Fibroblast of the conjunctiva (primary cell): Measurements from ENCODE around the gene PSAP.
A peak's percentile ranks its signal among the peaks of the same experiment; 100 is the strongest.

ENCODE experiments used
- DNase-seq: peaks from one replicate; pipeline ENCODE4 v3.0.0-alpha.2; 2010; ENCODE audit warnings: low read depth

The PSAP gene

DNA sequence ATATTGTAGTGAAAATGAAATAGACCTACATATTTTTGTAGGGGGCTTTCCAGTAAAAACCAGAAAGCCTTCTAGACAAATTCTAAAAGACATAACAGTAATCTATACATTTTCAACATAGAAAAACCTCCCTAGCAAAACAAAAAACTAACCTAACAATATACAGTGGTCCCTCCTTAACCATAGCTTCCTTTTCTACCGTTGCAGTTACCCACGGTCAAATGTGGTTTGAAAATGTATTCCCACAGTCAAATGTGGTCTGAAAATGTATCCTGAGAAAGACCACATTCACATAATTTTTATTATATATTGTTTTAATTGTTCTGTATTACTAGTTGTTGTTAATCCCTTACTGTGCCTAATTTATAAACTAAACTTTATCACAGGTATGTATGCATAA is 6.4 kb downstream of the PSAP start:
- no peak for DNase-seq

DNA sequence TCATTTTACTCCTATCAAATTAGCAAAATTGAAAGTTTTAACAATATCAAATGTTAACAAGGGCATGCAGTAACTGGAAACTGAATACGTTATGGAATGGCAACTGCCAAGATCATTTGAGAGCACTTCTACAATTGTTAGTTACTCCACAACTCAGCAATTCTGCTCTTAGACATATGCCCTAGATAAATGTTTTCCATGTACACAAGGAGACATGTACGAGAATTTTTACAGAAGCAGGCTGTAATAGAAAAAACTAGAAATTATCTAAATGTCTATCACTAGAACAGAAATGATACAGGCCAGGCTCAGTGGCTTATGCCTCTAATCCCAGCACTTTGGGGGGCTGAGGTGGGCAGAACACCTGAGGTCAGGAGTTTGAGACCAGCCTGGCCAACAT is 7.0 kb downstream of the PSAP start:
- DNase-seq = no peak

DNA sequence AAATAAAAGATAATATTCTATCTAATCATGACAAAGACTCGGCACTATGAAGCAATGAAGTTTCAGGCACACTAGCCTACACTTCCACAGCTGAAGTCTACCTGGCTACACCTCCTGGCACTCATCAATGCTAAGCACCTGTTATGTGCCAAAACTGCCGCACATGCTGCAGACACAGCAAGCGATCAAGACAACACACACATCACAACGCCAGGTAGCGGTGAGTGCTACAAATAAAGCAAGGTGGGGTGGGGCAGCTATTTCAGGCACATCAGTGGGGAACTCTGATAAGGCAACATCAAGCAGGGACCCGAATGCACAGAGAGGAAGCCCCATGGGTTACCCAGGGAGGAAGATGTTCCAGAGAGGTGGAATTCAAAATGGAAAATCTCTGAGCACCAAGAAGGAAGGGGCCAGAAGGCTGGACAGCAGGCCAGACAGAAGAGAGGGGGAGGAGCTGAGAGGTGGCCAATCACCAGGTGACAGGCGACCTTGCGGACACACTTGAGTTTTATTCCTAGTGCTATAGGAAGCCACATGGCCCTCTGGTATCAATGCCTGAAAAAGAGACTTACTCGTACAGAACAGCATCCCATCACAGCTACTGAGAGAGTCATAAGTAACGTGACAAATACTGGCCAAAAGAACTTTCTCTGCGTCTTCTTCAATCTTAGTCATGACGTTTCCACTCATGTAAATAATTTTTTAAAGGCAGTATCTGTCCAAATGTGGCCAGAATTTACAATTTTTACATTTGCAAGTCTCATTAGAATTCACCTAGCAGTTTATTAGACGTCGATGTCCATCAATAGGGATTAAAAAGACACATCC is 8.0 kb downstream of the PSAP start:
- no peak for DNase-seq

DNA sequence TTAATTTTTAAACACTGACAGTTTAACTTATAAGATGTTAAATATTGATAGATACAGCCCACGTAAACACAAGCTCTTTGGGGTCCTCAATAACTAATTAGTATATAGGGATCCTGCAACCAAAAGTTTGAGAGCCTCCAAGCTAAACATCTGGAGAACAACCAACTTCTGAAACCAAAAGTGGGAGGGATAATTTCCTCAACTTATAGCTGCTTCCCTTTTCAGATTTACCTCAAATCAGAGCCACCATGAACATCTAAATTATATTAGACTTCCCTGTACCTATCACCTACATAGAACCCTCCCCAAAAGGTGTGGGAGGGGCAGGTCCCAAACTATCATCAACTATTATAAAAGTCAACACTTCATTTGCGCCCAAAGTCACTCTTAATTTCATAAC is 8.6 kb downstream of the PSAP start:
- no peak for DNase-seq

DNA sequence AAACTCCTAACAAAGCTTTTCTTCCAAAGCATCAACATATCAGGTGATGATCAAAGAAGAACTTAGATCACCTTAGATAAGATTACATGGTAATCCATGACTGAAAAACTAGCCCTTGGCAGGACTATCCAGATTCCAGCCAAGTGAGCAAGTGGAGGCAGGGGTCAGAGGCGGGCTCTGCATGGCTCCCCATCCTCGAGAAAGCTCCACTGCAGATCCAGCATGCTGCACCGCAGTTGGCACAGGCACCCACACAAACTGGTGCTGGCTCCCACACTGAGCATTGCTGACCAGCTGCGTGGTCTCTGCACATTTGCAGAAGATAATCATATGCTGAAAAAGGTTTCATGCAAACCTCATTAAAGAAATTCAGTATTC is 10.1 kb downstream of the PSAP start:
- no peak for DNase-seq

DNA sequence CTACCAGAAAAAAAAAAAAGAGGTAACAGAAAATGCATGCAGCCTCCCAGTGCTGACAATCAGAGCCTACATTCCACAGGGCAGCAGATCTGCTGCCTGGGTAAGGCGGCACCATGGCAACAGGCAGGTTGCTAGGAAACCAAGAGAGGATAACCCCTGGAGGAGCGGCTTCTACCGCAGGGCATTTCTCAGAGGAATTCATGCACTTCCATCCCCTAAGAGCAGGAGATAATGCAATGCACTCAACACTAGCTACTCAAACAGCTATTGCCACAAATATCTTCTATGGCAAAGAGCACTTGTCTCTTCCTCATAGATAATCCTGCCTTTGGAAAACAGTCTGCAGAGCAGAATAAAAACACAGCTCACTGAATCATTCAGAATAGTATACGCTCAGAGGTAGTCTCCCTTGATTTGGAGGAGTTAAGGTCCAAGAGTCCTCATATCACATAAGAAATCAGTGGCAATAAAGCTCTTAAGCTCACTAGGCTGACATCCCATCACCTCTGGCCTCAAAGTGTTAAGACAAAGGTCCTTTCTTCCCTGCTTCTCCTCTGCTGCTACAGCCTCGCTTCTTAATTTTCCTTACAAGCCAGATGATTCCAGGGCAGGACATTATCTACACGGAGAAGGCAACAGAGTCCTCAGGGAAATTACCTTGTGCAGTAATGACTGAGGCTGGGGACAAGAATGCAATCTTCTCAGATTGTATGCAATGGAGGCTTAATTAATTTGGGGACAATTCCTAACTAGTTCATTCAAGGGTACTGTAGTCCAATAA is 10.7 kb downstream of the PSAP start:
- peak; percentile 95 for DNase-seq

DNA sequence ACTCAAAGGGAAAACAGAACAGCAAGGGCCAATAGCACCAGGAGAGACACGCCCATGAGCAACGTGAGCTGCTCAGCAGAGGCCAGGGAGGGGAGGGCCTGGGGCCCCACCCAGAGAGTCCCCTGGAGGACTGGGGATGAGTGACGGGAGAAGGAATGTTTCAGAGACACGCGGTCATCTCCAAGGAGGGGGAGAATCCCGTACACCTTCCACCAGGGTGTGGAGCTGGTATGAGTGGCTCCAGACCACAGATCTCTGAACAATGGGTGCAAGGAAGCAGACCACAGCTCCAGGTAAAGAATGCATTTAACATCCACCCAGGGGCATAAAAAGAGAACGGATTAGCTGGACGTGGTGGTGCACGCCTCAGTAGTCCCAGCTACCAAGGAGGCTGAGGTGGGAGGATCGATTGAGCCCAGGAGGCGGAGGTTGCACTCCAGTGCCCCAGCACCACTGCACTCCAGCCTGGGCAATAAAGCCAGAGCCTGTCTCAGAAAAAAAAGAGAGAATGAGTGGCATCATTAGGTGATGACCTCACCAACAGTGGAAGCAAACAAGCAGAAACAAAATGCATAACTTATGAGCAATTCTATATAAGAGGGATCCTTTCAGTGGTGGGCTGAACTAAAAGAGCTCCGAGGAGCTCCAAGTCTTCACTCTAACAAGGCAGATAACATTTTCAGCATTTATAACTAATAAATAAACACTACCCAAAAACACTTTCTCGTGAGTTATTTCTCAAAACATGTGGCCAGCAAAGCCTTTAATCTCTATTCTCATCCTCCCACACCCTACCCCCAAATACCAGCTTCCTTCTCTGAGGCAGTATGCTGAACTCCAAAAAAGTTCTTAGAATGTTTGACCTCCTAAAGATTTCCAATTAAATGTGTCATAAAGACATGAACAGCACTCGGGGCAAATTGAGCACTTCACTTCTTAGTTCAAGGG is 12.5 kb downstream of the PSAP start:
- DNase-seq = no peak

DNA sequence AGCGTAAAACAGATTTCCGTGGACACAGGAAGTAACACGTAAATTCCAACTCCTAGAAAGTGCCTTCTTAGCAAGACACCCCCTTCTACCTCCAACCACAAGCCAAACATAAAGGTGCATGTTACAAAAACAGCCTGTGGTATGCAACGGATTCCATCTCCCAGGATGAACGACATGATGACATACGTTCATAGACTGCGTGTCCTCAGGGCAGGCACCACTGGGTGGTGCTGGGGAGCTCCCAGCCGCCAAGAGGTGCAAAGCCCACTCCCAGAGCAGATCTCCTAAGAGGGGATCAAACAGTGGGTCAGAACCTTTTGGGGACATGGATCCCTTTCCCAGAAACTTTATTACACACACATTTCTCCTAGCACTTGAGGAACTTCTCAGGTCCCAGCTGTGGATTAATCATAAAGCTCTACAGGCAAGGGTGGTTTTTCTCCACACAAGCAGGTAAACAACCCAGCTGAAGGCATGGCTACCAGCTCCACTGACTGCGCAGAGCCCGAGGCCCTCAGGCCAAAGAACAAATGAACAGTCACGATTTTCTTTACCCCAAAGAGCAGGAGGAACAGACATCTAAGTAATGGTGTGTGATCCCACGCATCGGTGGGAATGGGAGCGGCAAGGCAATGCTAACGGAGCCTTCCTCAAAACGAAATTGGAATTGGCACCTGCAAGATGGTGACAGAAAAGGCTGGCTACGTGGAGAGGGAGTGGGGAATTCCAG is 13.8 kb downstream of the PSAP start:
- no peak for DNase-seq

DNA sequence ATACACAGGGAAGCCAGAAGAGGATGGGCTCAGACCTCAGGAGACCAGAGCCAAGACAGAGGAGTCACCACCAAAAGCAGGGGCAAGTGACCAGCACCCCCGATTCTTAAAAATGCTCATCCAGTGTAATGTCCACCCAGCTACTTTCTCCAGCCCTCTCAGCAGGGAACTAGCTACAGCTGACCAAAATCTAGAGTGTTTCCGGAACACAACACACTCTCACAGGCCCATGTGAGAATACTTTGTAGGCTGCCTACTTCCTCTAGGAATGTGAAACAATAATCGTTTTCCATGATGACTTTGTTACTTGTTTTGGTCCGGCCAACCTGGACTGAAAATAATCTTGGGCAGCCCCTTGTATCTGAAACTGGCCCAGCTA is 14.5 kb downstream of the PSAP start:
- DNase-seq = no peak

DNA sequence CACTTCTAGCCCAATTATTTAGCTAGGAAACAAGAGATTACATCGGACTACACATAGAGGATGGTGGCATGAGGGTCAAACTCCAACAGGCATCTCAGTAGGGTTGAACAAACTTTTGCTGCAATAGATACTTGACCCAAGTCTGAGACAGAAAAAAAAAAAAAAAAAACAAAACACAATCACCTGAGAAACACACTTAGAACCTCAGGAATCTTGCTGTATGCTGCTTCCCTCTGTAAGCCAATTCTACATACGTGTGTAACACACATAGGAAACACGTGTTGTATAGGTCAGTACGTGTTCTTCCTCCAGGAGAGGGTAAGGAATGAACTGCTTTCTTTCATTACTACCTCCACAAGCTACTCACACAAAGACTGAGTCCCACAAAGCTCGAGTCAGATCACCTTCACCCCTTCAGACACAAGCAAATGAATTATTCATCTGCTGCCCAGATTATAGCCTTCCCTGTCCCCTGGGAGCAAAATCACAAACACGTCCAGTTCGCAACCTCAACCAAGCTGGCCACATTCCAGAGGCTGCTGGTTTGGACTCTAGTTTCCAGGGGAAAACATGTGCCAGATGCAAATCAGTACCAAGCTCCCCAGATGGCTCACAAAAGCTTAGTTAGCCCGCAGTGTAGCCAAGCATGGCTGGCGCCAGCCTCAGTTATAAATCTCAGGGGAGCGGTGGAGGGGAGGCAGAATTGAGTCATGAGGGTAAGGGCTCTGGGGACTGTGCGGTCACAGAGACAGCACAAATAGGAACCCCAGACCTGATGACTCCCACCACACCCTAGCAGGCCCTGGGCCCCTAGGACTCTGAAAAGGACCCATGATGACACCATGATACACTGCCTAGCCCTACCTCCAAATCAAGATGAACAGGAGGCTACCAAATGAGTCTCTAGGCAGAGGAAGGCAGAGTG is 15.1 kb downstream of the PSAP start:
- peak; percentile 94 for DNase-seq

DNA sequence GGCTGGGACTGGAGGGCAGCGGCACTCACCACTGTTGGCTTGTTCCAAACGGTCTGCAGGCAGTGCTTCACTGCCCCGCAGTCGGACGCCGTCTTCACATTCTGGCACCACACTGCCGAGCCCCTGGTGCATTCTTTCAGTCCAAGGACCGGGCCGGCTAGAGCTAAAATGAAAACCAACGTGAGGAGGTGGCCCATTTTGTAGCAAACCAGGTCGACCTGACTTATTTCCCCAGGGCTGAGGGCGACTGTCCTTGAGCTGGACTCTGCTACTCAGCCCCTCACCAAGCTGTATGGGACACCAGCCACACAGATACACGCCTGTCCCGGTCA is 16.7 kb downstream of the PSAP start:
- DNase-seq = no peak

DNA sequence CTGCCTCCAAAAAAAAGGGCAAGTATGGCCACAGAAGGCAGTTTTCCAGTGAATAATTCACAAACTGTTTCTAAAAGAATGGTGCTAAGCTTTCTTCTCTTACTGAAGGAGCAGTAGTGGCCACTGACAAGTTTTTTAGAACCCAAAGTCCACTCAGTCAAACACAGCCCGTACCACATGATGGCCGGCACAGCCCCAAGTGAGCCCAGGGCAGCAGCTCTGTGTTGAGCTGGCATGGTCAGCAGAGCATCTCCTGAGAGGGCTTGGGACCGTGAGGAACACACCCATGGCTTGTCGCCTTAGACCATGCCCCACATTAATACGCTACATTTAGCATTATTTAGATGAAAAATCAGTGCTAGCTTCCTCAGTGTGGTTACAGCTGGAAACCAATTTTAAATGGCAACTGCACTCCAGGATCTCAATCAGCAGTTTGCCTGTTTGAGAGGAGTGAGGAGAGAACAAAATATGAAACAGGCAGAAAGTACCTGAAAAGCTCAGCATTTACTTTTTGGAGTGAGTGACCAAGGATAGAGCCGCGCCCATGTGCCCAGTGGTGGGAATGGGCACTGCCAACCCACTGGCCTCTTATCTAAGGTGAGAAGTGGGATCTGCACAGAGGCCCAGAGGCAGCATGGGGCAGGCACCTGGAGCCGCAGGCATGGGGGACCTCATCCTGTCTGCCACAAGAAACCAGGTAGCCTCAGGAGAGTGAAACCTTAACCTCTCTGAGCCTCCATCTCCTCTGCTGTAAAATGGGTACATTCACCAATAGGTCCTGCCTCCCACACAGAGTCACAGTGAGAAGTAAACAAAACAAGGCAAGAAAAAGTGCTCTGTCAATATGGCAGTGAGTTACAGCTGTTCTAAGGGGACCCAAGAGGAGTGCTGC is 17.4 kb downstream of the PSAP start:
- no peak for DNase-seq

DNA sequence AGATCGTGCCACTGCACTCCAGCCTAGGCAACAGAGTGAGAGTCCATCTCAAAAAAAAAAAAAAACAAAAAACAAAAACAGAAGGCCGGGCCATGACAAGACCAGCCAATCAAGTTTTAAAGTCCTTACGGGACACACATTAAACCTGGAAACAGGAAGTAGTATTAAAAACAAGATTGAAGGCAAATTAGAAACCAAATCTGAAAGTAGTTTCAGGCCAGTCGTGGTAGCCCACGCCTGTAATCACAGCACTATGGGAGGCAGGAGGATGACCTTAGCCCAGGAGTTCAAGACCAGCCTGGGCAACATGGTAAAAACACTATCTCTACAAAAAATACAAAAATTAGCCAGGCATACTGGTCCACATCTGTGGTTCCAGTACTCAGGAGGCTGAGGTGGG is 18.1 kb downstream of the PSAP start:
- DNase-seq = no peak

DNA sequence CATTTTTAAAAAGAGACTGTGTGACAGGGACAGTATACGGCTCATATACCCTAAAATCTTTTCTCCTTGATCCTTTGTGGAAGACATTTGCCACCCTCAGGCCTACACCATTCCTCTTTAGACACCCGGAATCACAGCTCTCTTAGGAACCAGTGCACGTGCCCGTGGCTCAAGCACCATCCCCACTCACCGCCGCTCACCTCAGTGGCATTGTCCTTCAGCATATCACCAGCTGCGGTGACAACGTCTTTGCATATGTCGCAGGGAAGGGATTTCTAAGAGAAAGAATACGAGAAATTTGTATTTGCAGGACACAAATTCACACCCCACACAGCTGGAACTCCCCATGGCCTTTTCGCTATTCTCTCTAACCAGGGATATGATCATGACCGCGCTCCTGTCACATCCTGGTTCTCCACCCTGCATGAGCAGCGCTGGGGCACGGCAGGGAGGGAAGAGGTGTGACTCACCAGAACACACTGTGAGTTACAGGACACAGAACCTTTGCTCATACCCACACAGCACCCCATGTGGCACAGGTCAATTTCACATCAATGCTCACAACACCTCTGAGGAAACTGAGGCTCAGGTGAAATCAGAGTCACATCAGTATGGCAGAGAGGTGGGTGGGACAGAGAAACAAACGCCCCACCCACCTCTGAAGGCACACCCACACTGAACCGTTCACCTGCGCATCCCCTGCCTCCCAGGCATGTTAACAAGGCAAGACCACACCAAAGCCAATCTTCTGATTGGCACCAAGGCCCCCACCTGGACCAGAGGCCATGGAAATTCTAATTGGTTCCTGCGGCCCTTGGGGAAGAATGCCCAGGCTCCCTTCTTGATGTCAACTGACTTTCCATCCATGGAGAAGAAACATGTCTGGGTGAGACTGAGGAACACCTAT is 19.2 kb downstream of the PSAP start:
- no peak for DNase-seq

DNA sequence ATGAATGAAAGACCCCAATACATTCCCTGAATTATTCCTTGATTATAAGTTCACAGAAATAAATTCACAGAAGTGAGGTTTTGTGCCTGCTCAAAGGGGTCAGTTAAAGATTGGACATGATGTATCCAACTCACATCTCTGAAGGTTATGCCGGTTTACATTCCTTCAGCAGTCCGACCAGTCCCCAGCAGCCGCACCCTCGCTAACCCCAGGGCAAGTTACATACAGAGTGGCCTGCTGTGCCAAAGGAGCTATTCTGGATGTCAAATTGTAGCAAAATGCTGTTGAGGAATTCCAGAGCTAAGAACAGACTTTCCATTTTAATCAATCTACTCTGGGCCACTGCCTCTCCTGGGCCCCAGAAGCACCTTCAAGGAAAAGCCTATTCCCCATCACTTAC is 20.3 kb downstream of the PSAP start:
- no peak for DNase-seq

DNA sequence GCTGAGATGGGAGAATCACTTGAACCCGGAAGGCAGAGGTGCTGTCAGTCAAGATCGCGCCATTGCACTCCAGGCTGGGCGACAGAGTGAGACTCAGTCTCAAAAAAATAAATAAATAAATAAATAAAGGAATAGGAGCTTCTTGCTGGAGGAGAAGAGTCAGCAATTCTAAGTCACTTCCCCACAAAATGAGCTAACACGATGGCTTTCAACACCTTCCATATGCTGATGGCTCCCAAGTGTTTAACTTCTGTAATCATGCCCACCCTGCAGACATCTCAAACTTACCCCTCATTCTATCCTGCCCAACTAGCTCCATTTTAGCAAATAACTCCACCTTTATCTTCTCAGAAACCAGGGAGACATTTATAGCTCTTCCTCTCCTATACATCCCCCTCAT is 21.2 kb downstream of the PSAP start:
- no peak for DNase-seq

DNA sequence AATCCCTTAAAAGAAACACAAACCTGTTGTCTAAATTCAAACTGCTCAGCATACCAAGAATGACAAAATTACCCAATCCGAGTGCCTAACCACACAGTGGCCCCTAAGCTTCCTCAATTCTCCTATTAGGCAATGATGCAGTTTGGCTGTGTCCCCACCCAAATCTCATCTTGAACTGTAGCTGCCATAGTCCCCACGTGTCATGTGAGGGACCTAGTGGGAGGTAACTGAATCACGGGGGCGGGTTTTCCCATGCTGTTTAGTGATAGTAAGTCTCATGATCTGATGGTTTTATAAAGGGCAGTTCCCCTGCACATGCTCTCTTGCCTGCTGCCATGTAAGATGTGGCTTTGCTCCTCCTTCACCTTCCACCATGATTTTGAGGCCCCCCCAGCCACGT is 21.9 kb downstream of the PSAP start:
- no peak for DNase-seq

DNA sequence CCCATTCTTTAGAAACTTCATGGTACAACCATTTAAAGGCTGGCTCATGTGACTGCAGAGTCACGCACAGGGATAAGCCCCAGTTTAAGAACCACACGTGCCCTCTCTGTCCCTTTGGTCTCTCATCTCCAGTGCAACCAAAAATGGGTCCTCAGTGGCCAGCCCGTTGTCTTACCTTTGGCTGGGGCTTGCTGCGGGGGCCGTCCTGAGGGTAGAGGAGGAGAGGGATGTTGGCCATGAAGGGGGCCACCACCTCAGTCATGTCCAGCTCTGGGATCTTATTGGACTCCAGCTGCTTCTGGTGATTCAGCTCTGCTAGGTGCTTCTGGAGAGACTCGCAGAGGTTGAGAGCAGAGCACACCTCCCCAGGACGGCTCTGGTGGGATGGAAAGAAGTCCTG is 22.3 kb downstream of the PSAP start:
- DNase-seq = no peak

DNA sequence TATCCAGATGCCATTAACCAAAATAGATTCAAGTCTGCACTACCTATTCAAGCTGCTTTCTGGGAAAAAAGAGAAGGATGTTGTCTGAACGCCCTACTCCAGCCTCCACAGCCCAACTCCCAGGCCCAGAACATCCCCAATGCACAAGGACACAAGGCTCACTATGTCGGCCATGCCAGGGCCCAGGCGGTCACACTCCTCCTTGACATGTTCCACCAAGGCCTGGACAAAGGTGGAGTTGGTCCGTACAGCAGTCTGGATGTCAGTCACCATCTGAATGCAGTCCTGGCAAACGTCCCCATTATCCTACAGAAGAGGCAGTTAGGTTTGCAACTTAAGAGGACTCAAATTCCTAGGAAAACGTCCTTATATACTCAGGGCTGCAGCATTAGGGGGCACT is 23.2 kb downstream of the PSAP start:
- DNase-seq = no peak
